DMS114 treated with DMSO at 0.1 percent for 48 hours (cell line): ENCODE measurements around the gene TDRD6.
"Not testable (repeated sequence)": the region's sequence is repeated elsewhere in the genome, so short reads cannot be mapped to it uniquely, and the experiment has no call there.

ENCODE experiments used
- DNase-seq: peaks from one replicate; lab custom pipeline; 2025; ENCODE audit not compliant: unreplicated experiment; lab: John Stamatoyannopoulos, UW

TDRD6 gene

DNA sequence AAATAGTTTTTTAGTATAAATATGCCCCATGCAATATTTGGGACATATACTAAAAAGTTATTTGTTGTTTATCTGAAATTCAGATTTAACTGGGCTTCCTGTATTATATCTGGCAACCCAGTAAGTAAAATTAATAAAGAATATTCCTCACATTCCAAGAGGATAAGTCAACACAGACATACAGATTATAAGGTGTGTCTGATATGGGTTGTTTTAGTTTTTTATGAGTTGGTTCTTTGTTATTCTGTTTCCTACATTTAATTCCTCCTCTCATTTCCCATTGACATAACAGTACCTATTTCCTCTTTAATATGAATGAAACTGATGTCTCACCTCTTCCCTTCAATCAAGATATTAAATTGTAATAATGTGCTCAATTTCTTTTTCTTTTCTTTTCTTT, 49.2 kb downstream of the TDRD6 start:
- DNase-seq, result no peak

- DNase-seq, result no peak
Observed at GRCh38 chr6:46741482-46741881, 53.8 kb downstream of the TDRD6 start.

DNA sequence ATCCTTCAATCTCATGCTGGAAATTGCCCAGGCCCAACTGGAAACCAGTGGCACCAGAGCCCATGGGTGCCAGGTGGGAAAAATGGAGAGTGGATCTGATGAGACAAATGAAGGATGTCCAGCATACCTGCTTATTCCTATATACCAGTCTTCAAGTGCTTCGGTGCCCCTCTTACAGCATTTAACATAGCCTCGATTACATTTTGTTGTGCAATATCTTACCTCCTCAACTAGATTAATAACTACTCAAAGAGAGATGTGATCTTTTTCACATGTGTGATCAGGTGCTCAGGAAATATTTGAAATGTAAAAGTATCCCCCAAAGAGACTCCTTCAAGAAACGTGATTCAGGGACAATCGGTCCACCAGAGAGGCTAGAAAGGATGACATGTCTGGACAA, 54.2 kb downstream of the TDRD6 start:
- DNase-seq, result no peak

DNA sequence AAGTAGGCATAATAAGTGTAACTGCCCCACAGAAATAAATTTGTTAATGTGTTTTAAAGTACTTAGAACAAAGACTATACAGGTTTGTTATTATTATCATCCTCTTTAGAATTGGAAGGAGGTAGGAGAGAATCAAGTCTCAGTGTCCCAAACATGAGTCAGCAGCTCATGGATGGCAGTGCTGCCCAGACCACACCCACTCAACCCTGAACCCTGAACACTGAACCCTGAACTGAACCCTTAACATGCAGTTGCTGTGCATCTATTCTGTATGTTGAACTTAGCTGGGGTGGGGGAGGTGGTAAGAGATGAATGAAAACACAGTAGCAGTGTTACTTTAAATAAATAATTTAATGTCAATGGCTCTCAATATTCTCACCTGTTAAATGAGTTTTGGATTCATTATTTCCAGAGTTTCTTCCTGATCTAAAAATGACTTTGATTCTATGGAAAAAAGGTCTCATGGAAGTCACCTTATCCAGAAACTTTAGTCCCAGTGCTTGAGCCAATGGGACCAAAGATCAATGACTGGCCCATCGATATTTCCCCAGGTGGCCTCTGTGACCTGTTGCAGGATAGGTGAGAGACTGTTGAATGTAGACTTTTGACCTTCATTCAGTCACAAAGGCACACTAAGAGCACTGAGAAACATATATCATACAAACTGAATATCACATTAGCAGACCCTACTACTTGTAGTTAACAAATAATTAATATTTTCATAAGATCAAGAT, 55.9 kb downstream of the TDRD6 start:
- no peak for DNase-seq

GRCh38 chr6:46744159-46744725, 56.6 kb downstream of the TDRD6 start:
- DNase-seq, result not testable (repeated sequence)

GRCh38 chr6:46745973-46746372, 58.3 kb downstream of the TDRD6 start:
- DNase-seq, result no peak

GRCh38 chr6:46746696-46747095, 59.0 kb downstream of the TDRD6 start, which contains the start of gene ANKRD66:
ANKRD66 (plus strand) TSS chr6:46746933; CDS start chr6:46751949, 5,016 bp downstream.
- DNase-seq, result no peak

DNA sequence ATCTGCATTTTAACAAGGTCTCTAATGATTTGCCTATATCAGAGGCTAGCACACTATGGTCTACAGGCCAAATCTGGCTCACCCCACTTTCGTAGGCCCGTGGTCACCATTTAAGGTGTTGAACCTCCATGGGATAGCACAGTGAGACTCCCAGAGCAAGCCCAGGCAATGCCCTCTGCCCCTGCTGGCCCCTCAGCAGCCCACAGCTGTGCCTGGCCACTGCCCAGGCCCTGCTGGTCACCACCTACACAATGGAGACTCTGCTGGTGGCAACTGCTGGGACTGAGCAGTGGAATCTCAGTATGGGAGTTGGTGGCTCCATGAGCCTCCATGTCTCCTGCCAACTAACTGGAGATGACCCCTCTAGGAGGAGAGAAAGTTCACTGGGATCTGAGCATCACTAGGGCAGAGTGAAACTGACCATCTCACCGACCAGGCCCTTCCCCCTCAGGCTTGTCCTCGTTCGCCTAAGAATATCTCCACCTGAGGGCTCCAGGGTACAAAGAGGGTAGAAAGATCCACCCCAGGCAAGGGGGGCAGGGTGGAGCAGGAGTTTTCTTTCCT, 61.3 kb downstream of the TDRD6 start:
- no peak for DNase-seq

GRCh38 chr6:46749731-46750130, 62.0 kb downstream of the TDRD6 start:
- DNase-seq, result no peak

DNA sequence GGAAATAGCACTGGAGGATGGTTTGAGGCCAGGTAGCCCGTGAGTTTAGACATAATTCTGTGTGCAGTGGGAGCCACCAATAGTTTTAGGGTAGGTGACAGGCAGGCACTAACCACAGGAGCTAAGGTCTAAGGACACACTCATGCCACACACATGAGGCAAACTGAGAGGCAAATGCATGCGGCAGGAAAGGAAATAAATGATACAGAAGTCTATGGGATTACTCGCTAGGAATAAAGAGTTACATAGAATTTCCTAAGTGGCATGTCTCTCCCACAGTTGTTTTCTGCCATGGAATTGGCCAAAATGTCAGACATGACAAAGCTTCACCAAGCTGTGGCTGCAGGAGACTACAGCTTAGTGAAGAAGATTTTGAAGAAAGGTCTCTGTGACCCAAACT, 64.0 kb downstream of the TDRD6 start:
- no peak for DNase-seq
